Sciatic nerve (tissue), 2 donors: ENCODE measurements around the gene HMX1. TPM values are rescaled to one million over a fixed set of nuclear protein-coding genes. Genes with fewer than 3 reads are reported as not detected.

Source experiments
- ATAC-seq: fragments of 200-7000 bp; cut with Tn5 transposase; one replicate; pipeline ENCODE4 v1.9.1; 2020; ENCODE audit warnings: mild to moderate bottlenecking, moderate library complexity
- DNase-seq: peaks from one replicate; pipeline ENCODE4 v3.0.0-alpha.2; 2020; ENCODE audit warnings: low spot score
- intact Hi-C: fragments of 100-400 bp; cut with DNase I; formaldehyde crosslinking; loops from one replicate; pipeline ENCODE4 v1.14.2; 2022
- total RNA-seq: library from RNA; stranded (reverse); fragmentation: NEBNext Ultra II Directional; extraction: Animal tissue kit (Norgen Biotek cat#: 25700); gene quantifications from one replicate; pipeline ENCODE4 v1.2.1, GENCODE V29; 2021
- donor health status: DM: no; HTN: no; CAD: no.
- donor health status: DM: no; HTN: no; CAD: no.

HMX1 gene
- total RNA-seq, result not detected

DNA sequence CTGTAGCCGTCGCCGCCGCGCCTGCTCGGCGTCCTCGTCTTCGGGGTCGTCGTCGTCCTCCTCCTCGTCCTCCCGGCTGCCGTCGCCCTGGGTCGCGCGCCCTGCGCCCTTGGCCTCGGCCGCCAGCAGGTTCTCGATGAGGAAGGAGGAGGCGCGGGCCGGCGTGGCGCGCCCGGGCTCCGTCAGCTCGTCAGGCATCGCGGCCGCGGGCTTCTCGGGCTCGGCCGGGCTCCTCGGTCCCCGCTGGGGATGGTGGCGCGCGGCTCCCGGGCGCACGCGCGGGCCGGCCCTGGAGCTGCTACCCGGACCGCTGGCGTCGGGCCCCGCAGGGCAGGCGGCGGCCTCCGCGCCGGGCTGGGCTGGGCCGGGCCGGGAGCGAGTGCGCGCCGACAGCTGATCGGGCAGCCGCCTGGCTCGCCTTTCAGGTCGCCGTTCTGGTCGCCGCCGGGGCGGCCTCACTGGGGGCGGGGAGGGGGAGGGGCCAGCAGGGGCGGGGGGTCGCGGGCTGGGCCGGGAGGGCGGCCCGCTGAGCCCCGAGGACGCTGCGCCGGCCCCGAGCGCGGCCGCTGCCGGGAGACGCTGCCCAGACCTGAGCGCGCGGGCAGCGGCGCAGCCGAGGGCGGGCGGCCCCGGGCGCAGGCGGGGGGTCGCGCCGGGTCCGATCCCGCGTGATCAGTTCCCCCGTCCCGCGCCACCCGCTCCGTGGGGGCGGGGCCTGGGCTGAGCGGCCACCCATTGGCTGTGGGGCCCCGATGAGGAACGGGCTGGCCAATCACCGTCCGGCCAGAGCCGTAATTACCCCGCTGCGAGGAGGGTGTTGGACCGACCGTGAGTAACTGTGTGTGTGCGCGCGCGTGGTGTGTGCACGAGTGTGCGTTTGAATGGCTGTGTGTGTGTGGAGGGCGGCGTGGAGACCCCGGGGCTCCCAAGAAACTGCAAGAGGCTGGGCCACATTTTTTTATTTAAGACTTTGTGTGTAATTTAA, at the start of gene HMX1:
TSS of gene HMX1 (minus strand) at position 423 of the 985 bp plus-strand sequence. CDS start at position 198, 225 bp downstream.
- DNase-seq (no peak), ATAC-seq (no peak)
- intact Hi-C loops, result no loop called here

DNA sequence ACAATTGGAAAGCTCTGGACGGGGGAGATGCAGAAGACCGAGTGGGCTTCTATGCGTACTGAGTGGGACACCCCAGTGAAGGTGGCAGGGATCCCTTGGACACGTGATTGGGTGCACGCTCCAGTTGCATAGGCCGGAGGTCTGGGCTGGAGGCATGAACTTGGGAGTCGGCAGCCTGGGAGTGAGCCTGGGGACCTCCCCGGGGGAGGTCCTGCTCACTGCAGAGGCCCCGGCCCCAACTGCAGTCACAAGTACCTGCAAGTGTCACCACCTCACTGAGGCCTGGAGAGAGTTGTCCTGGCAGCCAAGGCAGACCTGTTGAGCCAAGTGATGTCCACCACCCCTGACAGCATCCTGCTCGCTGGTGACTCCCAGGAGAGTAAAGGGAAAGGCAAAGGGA, 49.3 kb upstream of the HMX1 start:
- ATAC-seq, result no peak
- DNase-seq, result peak; percentile 35
- intact Hi-C loops, result no loop called here

- DNase-seq (peak; percentile 38), ATAC-seq (no peak)
- intact Hi-C loops, result no loop called here
Observed at GRCh38 chr4:8920289-8920965, 48.8 kb upstream of the HMX1 start.

- DNase-seq (peak; percentile 47), ATAC-seq (no peak)
- intact Hi-C loops, result loop anchor here (10.0 kb wide), 1 partner anchor 315 kb away; no protein-coding TSS in a partner anchor
Observed at GRCh38 chr4:8919651-8920288, 48.1 kb upstream of the HMX1 start.

GRCh38 chr4:8917868-8918783, 46.5 kb upstream of the HMX1 start:
- intact Hi-C loops, result loop anchor here (10.0 kb wide), 1 partner anchor 313 kb away; no protein-coding TSS in a partner anchor
- DNase-seq (peak; percentile 72), ATAC-seq (peak; percentile 58)

GRCh38 chr4:8917321-8917811, 45.7 kb upstream of the HMX1 start:
- intact Hi-C loops, result loop anchor here (10.0 kb wide), 1 partner anchor 313 kb away; no protein-coding TSS in a partner anchor
- DNase-seq (no peak), ATAC-seq (no peak)

DNA sequence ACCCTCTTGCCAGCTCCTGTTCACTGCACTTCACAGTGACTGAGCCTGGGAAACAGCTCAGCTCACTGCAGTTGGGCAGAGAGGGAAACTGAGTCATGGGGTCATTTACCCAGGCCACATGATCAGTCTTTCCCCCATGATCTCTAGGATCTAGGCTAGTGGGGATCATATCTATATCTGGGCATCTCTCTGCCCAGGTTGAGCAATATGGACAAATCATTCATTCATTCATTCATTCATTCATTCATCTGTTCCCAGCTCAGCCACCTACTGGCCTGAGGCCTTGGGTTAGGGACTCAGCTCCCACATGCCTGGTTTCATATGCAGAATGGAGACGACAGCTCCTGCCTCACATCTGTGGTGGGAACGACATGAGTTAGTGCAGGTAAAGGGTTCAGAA, 45.3 kb upstream of the HMX1 start:
- DNase-seq (no peak), ATAC-seq (no peak)
- intact Hi-C loops, result loop anchor here (10.0 kb wide), 1 partner anchor 312 kb away; no protein-coding TSS in a partner anchor

GRCh38 chr4:8916351-8916885, 44.8 kb upstream of the HMX1 start:
- intact Hi-C loops, result loop anchor here (10.0 kb wide), 1 partner anchor 312 kb away; no protein-coding TSS in a partner anchor
- ATAC-seq, result no peak
- DNase-seq, result peak; percentile 27

- ATAC-seq (no peak), DNase-seq (peak; percentile 32)
- intact Hi-C loops, result loop anchor here (10.0 kb wide), 1 partner anchor 311 kb away; no protein-coding TSS in a partner anchor
Observed at GRCh38 chr4:8915201-8916200, 43.9 kb upstream of the HMX1 start.

DNA sequence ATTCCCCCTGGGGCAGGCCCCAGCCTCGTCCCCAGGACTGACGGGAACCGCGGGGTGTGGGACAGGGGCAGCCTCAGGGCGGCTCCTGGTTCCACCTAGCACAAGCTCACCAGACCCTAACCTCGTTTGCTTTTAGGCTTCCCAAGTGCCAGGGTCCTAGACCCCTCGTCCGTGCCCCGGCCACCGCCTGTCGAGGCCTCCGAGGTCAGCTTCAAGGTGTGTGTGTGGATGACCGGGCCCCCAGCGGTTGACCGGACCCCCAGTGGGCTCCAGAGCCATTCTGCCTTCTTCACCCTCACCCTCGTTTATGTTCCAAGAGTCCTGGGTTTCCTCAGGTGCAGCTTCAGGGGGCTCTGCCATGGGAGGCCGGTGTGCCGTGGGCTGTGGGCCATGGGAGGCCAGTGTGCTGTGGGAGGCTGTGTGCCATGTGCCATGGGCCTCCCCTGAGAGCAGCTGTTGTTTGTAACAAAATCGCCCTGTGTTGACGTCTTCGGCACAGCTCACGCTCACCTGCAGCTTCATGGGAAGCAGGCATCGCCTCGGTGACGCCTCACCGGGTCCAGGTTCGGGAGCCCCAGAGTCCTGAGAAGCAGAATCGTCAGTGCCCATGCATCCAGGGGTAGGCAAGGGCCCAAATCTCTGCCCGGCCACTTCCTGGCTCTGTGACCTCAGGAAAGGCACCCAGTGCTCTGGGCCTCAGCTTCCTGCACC, 43.0 kb upstream of the HMX1 start:
- ATAC-seq, result no peak
- intact Hi-C loops, result loop anchor here (10.0 kb wide), 1 partner anchor 310 kb away; no protein-coding TSS in a partner anchor
- peak; percentile 35 for DNase-seq

DNA sequence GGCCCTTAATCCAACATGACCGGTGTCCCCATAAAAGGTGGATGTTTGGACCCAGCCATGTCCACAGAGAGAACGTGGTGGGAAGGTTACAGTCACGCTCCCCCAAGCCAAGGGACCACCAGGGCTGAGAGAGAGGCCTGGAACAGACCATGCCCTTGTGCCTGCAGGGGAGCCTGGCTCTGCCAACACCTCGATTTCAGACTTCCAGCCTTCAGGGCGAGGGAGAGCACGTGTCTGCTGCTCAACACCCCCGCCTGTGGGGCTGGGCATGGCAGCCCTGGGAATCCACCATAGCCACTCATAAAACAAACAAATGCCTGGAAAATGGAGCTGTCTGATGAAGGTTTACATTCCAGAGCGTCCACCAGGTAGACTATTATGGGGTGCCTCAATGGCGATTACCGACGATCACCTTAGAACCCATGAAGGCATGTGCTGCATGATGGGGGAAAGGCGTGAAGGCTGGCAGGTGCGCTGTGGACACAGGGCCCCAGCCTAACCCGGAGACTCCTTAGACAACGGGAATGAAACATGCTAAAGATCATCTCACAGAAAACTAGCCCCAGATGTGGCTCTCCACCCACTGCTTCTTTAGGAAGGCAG, 42.3 kb upstream of the HMX1 start:
- intact Hi-C loops, result loop anchor here (10.0 kb wide), 1 partner anchor 309 kb away; no protein-coding TSS in a partner anchor
- no peak for DNase-seq
- ATAC-seq, result no peak

- ATAC-seq (no peak), DNase-seq (peak; percentile 28)
- intact Hi-C loops, result loop anchor here (10.0 kb wide), 1 partner anchor 308 kb away; no protein-coding TSS in a partner anchor
Observed at GRCh38 chr4:8913121-8913857, 41.6 kb upstream of the HMX1 start.

- no peak for ATAC-seq
- intact Hi-C loops, result loop anchor here (10.0 kb wide), 1 partner anchor 308 kb away; no protein-coding TSS in a partner anchor
- no peak for DNase-seq
Observed at GRCh38 chr4:8912506-8912905, 40.9 kb upstream of the HMX1 start.

- no peak for ATAC-seq
- no peak for DNase-seq
- intact Hi-C loops, result loop anchor here (10.0 kb wide), 1 partner anchor 307 kb away; no protein-coding TSS in a partner anchor
Observed at GRCh38 chr4:8912089-8912455, 40.4 kb upstream of the HMX1 start.
